ENCODE results near the gene WWTR1.

Gene WWTR1

GRCh38 chr3:149592758-149593240 is 65.0 kb downstream of the WWTR1 start:
- no peak for DNase-seq (ENCODE audit: low spot score)

GRCh38 chr3:149590691-149591441 is 67.0 kb downstream of the WWTR1 start:
- no peak for DNase-seq (ENCODE audit: low spot score)

- no peak for DNase-seq (ENCODE audit: low spot score)
Observed at GRCh38 chr3:149589332-149589731, 68.5 kb downstream of the WWTR1 start.

GRCh38 chr3:149588909-149589308 is 68.9 kb downstream of the WWTR1 start:
- no peak for DNase-seq (ENCODE audit: low spot score)

- no peak for DNase-seq (ENCODE audit: low spot score)
Observed at GRCh38 chr3:149587383-149587782, 70.4 kb downstream of the WWTR1 start.

GRCh38 chr3:149586871-149587270 is 71.0 kb downstream of the WWTR1 start:
- DNase-seq (ENCODE audit: low spot score) = no peak

- no peak for DNase-seq (ENCODE audit: low spot score)
Observed at GRCh38 chr3:149585401-149585726, 72.5 kb downstream of the WWTR1 start.

- no peak for DNase-seq (ENCODE audit: low spot score)
Observed at GRCh38 chr3:149583921-149584635, 73.7 kb downstream of the WWTR1 start.

- DNase-seq (ENCODE audit: low spot score) = no peak
Observed at GRCh38 chr3:149582395-149582794, 75.4 kb downstream of the WWTR1 start.

- peak; percentile 16 for DNase-seq (ENCODE audit: low spot score)
Observed at GRCh38 chr3:149581681-149582370, 76.0 kb downstream of the WWTR1 start.

- no peak for DNase-seq (ENCODE audit: low spot score)
Observed at GRCh38 chr3:149581248-149581647, 76.6 kb downstream of the WWTR1 start.

GRCh38 chr3:149579838-149580542 is 77.8 kb downstream of the WWTR1 start:
- DNase-seq (ENCODE audit: low spot score) = no peak

- no peak for DNase-seq (ENCODE audit: low spot score)
Observed at GRCh38 chr3:149579161-149579560, 78.7 kb downstream of the WWTR1 start.

GRCh38 chr3:149577801-149578200 is 80.0 kb downstream of the WWTR1 start:
- DNase-seq (ENCODE audit: low spot score) = no peak

GRCh38 chr3:149575961-149576564 is 81.8 kb downstream of the WWTR1 start:
- DNase-seq (ENCODE audit: low spot score) = peak; percentile 44

GRCh38 chr3:149575213-149575960 is 82.4 kb downstream of the WWTR1 start:
- no peak for DNase-seq (ENCODE audit: low spot score)

- DNase-seq (ENCODE audit: low spot score) = no peak
Observed at GRCh38 chr3:149572796-149573414, 84.9 kb downstream of the WWTR1 start.

GRCh38 chr3:149571381-149571780 is 86.4 kb downstream of the WWTR1 start:
- DNase-seq (ENCODE audit: low spot score) = no peak

GRCh38 chr3:149570016-149570415 is 87.8 kb downstream of the WWTR1 start:
- DNase-seq (ENCODE audit: low spot score) = no peak

- DNase-seq (ENCODE audit: low spot score) = no peak
Observed at GRCh38 chr3:149567381-149567780, 90.4 kb downstream of the WWTR1 start.
